ENCODE results near the gene TRIO.

The TRIO gene

GRCh38 chr5:14469551-14470377 is 326.6 kb downstream of the TRIO start:
- DNase-seq: no peak

- no peak for DNase-seq
Measured at GRCh38 chr5:14471507-14471906, 328.4 kb downstream of the TRIO start.

GRCh38 chr5:14472986-14473567 is 329.9 kb downstream of the TRIO start:
- DNase-seq: no peak

GRCh38 chr5:14475045-14475444 is 331.9 kb downstream of the TRIO start:
- no peak for DNase-seq

GRCh38 chr5:14476786-14477435 is 333.8 kb downstream of the TRIO start:
- no peak for DNase-seq

GRCh38 chr5:14479143-14479696 is 336.1 kb downstream of the TRIO start:
- DNase-seq: no peak

- DNase-seq: no peak
Measured at GRCh38 chr5:14481349-14481748, 338.2 kb downstream of the TRIO start.

- DNase-seq: no peak
Measured at GRCh38 chr5:14482085-14482484, 338.9 kb downstream of the TRIO start.

- no peak for DNase-seq
Measured at GRCh38 chr5:14483504-14484157, 340.5 kb downstream of the TRIO start.

- no peak for DNase-seq
Measured at GRCh38 chr5:14486486-14486885, 343.3 kb downstream of the TRIO start.

- no peak for DNase-seq
Measured at GRCh38 chr5:14486996-14487896, 344.1 kb downstream of the TRIO start.

- DNase-seq: no peak
Measured at GRCh38 chr5:14487897-14488570, 344.9 kb downstream of the TRIO start.

GRCh38 chr5:14488709-14489108 is 345.6 kb downstream of the TRIO start:
- DNase-seq: no peak

- DNase-seq: no peak
Measured at GRCh38 chr5:14489643-14490042, 346.5 kb downstream of the TRIO start.

- DNase-seq: no peak
Measured at GRCh38 chr5:14490309-14490711, 347.2 kb downstream of the TRIO start.

GRCh38 chr5:14491015-14491915 is 348.1 kb downstream of the TRIO start:
- DNase-seq: no peak

GRCh38 chr5:14492331-14492964 is 349.3 kb downstream of the TRIO start:
- no peak for DNase-seq

- DNase-seq: no peak
Measured at GRCh38 chr5:14495301-14495700, 352.2 kb downstream of the TRIO start.

GRCh38 chr5:14497311-14497710 is 354.2 kb downstream of the TRIO start:
- DNase-seq: no peak
